HEK293T (cell line): Measurements from ENCODE around the gene PLA2G3.

Experiments
- CTCF ChIA-PET: fragments of 350-600 bp; formaldehyde crosslinking; extraction: SDS; loops from one replicate; lab custom pipeline; 2021; ENCODE audit warnings: antibody characterized with exemption, inconsistent platforms; lab: Yijun Ruan, JAX
- POLR2A ChIA-PET: fragments of 350-600 bp; formaldehyde crosslinking; extraction: SDS; loops from one replicate; lab custom pipeline; 2020; ENCODE audit warnings: antibody characterized with exemption, inconsistent platforms; lab: Yijun Ruan, JAX
- DNase-seq: peaks from one replicate; pipeline ENCODE4 v3.0.0; 2012; ENCODE audit warnings: mixed read lengths; ENCODE audit errors: extremely low spot score
- ARNT ChIP-seq: fragments of 450-650 bp; IDR thresholded peaks from 2 replicates; pipeline ENCODE4 v1.6.1; 2017; ENCODE audit warnings: mild to moderate bottlenecking
- BHLHE40 ChIP-seq: fragments of 450-650 bp; IDR thresholded peaks from 2 replicates; pipeline ENCODE4 v1.6.1; 2016; ENCODE audit warnings: mild to moderate bottlenecking, moderate library complexity, borderline replicate concordance
- CTBP1 ChIP-seq: fragments of 450-650 bp; IDR thresholded peaks from 2 replicates; pipeline ENCODE4 v1.6.1; 2016; ENCODE audit warnings: borderline replicate concordance
- ELF4 ChIP-seq: fragments of 450-650 bp; IDR thresholded peaks from 2 replicates; pipeline ENCODE4 v1.6.1; 2017; ENCODE audit warnings: antibody characterized with exemption
- FOXA1 ChIP-seq: fragments of 450-650 bp; IDR thresholded peaks from 2 replicates; pipeline ENCODE4 v1.6.1; 2016; ENCODE audit warnings: mild to moderate bottlenecking
- FOXK2 ChIP-seq: fragments of 450-650 bp; IDR thresholded peaks from 2 replicates; pipeline ENCODE4 v1.6.1; 2016; ENCODE audit warnings: mild to moderate bottlenecking
- FOXM1 ChIP-seq: fragments of 450-650 bp; IDR thresholded peaks from 2 replicates; pipeline ENCODE4 v1.6.1; 2017; ENCODE audit warnings: mild to moderate bottlenecking, borderline replicate concordance
- HDGF ChIP-seq: fragments of 450-650 bp; IDR thresholded peaks from 2 replicates; pipeline ENCODE4 v1.6.1; 2017; ENCODE audit warnings: antibody characterized with exemption, borderline replicate concordance
- L3MBTL2 ChIP-seq: fragments of 450-650 bp; conservative IDR thresholded peaks from 2 replicates; pipeline ENCODE4 v1.6.1; 2016; ENCODE audit warnings: mild to moderate bottlenecking
- LEF1 ChIP-seq: fragments of 450-650 bp; IDR thresholded peaks from 2 replicates; pipeline ENCODE4 v1.6.1; 2017; ENCODE audit warnings: mild to moderate bottlenecking, borderline replicate concordance
- NFRKB ChIP-seq: fragments of 450-650 bp; IDR thresholded peaks from 2 replicates; pipeline ENCODE4 v1.6.1; 2016; ENCODE audit warnings: mild to moderate bottlenecking, moderate library complexity
- SP1 ChIP-seq: fragments of 450-650 bp; IDR thresholded peaks from 2 replicates; pipeline ENCODE4 v1.6.1; 2017
- SUZ12 ChIP-seq: fragments of 450-650 bp; IDR thresholded peaks from 2 replicates; pipeline ENCODE4 v1.6.1; 2016; ENCODE audit warnings: mild to moderate bottlenecking
- TARDBP ChIP-seq: fragments of 450-650 bp; IDR thresholded peaks from 2 replicates; pipeline ENCODE4 v1.6.1; 2016
- ZNF384 ChIP-seq: fragments of 450-650 bp; IDR thresholded peaks from 2 replicates; pipeline ENCODE4 v1.6.1; 2016
- TF ChIP-seq, protein P1 (sequence below): fragments of 450-650 bp; IDR thresholded peaks from 2 replicates; pipeline ENCODE4 v1.6.1; 2016

Gene PLA2G3

GRCh38 chr22:31128156-31128555 lies 12.2 kb downstream of the PLA2G3 start:
- CTCF ChIA-PET, result interaction anchor here (0.5 kb wide), 1 partner anchor 209 kb away, joined by 4 read pairs; no protein-coding TSS in a partner anchor
- TF ChIP-seq TARDBP (no peak), SP1 (no peak), HDGF (no peak), ARNT (no peak), NFRKB (no peak), ZNF384 (no peak), FOXM1 (no peak), FOXA1 (no peak), LEF1 (no peak), FOXK2 (no peak)
- TF ChIP-seq, protein P1, sequence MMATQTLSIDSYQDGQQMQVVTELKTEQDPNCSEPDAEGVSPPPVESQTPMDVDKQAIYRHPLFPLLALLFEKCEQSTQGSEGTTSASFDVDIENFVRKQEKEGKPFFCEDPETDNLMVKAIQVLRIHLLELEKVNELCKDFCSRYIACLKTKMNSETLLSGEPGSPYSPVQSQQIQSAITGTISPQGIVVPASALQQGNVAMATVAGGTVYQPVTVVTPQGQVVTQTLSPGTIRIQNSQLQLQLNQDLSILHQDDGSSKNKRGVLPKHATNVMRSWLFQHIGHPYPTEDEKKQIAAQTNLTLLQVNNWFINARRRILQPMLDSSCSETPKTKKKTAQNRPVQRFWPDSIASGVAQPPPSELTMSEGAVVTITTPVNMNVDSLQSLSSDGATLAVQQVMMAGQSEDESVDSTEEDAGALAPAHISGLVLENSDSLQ, result no peak
- no peak for DNase-seq
- POLR2A ChIA-PET, result interaction anchor here (1.1 to 1.3 kb wide), 2 partner anchors 11 to 12 kb away, joined by 3 read pairs; partner anchors contain the start of gene PLA2G3

- no peak for DNase-seq
- ChIA-PET POLR2A (interaction anchor here (1.1 to 1.3 kb wide), 2 partner anchors 12 to 13 kb away, joined by 3 read pairs; partner anchors contain the start of gene PLA2G3), CTCF (interaction anchor here (0.8 kb wide), 1 partner anchor 19 kb away, joined by 4 read pairs; no protein-coding TSS in a partner anchor)
- TF ChIP-seq BHLHE40 (no peak), FOXA1 (no peak), ELF4 (no peak), NFRKB (no peak)
- TF ChIP-seq, protein P1, result no peak
These were observed 13.0 kb downstream of the PLA2G3 start for GRCh38 chr22:31127181-31127772.

- DNase-seq, result no peak
- TF ChIP-seq SUZ12 (no peak), CTBP1 (no peak), FOXK2 (no peak), L3MBTL2 (no peak), ZNF384 (no peak), FOXA1 (no peak), SP1 (no peak), FOXM1 (no peak), BHLHE40 (no peak), LEF1 (no peak), ARNT (no peak), ELF4 (no peak), TARDBP (no peak), HDGF (no peak), NFRKB (no peak)
- TF ChIP-seq, protein P1, result no peak
- ChIA-PET POLR2A (no interaction called here), CTCF (no interaction called here)
These were observed 13.5 kb downstream of the PLA2G3 start for GRCh38 chr22:31126869-31127175.

DNA sequence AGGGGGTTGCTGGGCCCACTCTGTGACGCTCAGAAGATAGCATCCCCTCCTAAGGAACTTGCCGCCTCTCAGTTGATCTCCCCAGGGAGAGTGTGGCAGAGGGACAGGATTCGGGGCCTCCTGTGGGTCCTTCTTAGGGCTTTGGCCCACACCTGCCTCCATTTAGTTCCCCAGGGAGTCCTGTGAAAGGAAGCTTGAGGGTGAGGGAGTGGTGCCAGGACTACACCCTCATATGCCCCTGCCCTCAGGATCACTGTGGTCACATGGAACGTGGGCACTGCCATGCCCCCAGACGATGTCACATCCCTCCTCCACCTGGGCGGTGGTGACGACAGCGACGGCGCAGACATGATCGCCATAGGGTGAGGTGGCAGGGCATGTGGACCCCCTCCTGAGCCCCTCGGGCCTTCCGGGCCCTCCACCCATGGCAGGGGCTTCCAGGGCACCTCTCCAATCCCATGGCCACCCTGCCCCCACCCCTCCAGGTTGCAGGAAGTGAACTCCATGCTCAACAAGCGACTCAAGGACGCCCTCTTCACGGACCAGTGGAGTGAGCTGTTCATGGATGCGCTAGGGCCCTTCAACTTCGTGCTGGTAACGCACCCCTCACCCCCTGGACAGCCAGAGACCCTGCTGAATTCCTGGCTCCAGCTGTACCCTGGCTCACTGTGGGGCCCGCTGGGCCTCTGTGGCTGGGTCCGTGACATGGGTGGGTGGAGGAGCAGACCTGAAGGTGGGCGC lies 14.0 kb downstream of the PLA2G3 start:
- ChIA-PET POLR2A (no interaction called here), CTCF (no interaction called here)
- no peak for TF ChIP-seq ARNT
- TF ChIP-seq HDGF, result no peak
- no peak for TF ChIP-seq ELF4
- TF ChIP-seq FOXM1, result no peak
- no peak for TF ChIP-seq ZNF384
- no peak for TF ChIP-seq SUZ12
- DNase-seq, result no peak

DNA sequence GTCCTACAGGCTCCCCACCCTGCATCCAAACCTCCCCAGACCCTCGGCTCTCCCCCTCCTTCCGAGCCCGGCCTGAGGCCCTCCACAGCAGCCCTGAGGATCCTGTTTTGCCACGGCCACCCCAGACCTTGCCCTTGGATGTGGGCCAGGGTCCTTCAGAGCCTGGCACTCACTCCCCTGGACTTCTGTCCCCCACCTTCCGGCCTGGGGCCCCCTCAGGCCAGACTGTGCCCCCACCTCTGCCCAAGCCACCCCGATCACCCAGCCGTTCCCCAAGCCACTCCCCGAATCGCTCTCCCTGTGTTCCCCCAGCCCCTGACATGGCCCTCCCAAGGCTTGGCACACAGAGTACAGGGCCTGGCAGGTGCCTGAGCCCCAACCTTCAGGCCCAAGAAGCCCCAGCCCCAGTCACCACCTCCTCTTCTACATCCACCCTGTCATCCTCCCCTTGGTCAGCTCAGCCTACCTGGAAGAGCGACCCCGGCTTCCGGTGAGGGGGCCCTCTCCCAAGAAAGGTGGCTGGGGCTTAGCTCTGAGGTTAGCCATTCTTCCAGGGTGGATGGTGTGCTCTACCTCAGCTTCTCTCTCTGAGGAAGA lies 14.7 kb downstream of the PLA2G3 start:
- CTCF ChIA-PET, result no interaction called here
- POLR2A ChIA-PET, result no interaction called here
- no peak for DNase-seq
- TF ChIP-seq ZNF384 (no peak), CTBP1 (no peak)

DNA sequence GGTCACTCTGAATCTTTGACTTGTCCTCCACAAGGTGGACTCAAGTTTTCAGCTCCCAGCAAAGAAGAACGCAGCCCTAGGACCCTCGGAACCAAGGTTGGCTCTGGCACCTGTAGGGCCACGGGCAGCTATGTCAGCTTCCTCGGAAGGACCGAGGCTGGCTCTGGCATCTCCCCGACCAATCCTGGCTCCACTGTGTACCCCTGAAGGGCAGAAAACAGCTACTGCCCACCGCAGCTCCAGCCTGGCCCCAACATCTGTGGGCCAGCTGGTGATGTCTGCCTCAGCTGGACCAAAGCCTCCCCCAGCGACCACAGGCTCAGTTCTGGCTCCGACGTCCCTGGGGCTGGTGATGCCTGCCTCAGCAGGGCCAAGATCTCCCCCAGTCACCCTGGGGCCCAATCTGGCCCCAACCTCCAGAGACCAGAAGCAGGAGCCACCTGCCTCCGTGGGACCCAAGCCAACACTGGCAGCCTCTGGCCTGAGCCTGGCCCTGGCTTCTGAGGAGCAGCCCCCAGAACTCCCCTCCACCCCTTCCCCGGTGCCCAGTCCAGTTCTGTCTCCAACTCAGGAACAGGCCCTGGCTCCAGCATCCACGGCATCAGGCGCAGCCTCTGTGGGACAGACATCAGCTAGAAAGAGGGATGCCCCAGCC lies 15.4 kb downstream of the PLA2G3 start:
- TF ChIP-seq FOXK2 (no peak), L3MBTL2 (no peak), CTBP1 (no peak), ELF4 (no peak), LEF1 (no peak)
- CTCF ChIA-PET, result no interaction called here
- POLR2A ChIA-PET, result interaction anchor here (0.8 kb wide), 1 partner anchor 156 kb away, joined by 3 read pairs; the partner anchor contains the start of genes MORC2 and TUG1
- DNase-seq, result no peak
